HPDE6-E6E7 (cell line): ENCODE results near the gene FUT6.
"Not testable (repeated sequence)": the region's sequence is repeated elsewhere in the genome, so short reads cannot be mapped to it uniquely, and the experiment has no call there.

Source experiments
- DNase-seq: peaks from one replicate; pipeline ENCODE4 v3.0.0; 2011; ENCODE audit warnings: missing footprints; ENCODE audit errors: extremely low spot score

Gene FUT6

GRCh38 chr19:5839065-5840017, at the start of gene FUT6:
TSS of gene FUT6 (minus strand) at chr19:5839702. CDS start at chr19:5832567, 7,135 bp downstream.
- no peak for DNase-seq

DNA sequence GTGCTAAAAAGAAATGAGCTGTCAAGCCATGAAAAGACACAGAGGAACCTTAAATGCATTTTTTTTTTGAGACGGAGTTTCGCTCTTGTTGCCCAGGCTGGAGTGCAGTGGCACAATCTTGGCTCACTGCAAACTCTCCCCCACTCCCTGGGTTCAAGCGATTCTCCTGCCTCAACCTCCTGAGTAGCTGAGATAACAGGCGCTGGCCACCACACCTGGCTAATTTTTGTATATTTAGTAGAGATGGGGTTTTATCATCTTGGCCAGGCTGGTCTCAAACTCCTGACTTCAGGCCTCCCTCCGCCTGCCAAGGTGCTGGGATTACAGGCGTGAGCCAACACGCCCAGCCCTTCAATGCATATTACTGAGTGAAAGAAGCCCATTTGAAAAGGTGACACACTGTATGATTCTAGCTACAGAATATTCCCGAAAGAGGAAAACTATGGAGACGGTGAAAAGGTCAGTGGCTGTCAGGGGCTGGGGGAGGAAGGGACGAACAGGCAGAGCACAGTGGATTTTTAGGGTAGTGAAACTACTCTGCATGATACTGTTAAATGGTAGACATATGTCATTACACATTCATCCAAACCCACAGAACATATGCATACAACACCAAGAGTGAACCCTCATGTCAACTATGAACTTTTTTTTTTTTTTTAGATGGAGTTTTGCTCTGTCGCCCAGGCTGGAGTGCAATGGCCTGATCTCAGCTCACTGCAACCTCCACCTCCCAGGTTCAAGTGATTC, 44.7 kb upstream of the FUT6 start:
- not testable (repeated sequence) for DNase-seq

- not testable (repeated sequence) for DNase-seq
Measured at GRCh38 chr19:5883157-5883873, 43.8 kb upstream of the FUT6 start.

DNA sequence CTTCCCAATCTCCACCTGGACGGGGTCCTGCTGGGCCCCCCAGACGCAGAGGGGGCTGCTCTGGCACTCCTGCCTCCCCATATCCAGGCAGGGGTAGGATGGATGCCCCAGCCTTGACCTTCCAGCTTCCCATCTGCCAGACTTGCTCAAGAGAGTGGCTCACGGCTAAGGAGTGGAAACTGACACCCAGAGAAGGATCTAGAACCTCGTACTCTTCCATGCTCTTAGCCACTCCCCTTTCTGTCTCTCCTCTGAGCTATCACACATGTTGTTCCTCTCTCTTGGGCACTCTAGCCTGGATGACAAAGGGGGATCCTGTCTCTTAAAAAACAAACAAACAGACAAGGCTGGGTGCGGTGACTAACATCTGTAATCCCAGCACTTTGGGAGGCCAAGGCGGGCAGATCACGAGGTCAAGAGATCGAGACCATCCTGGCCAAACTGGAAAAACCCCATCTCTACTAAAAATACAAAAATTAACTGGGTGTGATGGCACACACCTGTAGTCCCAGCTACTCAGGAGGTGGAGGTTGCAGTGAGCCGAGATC, 43.0 kb upstream of the FUT6 start:
- no peak for DNase-seq

GRCh38 chr19:5881543-5882299, 42.2 kb upstream of the FUT6 start:
- no peak for DNase-seq

DNA sequence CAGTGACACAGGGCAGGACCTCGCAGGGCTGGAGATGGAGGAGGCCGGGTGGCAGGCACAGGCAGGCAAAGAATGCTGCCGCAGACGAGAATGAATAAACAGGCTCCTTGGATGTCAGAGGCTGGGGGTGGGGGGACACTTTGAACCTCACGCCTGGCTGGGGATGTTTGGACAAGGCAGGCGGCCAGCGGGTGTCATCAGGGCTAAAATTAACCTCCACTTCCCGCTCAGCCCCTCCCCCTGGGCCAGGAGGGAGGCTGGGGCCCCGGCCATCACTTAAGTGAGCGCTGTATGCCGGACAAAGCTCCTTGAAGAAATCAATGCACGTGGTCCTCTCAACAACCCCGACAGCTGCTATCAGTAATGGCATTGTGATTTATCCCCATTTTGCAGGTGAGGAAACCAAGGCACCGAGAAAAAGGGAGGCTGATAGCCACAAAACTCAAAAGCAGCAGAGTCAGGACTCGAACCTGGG, 41.1 kb upstream of the FUT6 start:
- DNase-seq, result peak; percentile 54

DNA sequence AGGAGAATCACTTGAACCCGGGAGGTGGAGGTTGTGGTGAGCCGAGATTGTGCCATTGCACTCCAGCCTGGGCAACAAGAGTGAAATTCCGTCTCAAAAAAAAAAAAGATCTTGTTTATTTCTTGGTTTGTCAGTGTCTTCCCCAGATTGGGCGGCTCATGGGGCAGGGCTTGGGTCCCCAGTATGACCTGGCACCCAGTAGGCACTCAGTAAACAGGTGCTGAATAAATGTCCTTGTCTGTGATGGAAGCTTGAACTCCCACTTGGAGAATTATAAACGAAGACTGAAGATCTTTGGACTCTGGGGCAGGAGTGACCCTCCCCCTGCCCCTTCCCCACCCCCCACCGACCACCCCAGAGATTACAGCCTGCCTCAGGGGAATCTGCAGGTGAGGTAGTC, 40.7 kb upstream of the FUT6 start:
- no peak for DNase-seq

DNA sequence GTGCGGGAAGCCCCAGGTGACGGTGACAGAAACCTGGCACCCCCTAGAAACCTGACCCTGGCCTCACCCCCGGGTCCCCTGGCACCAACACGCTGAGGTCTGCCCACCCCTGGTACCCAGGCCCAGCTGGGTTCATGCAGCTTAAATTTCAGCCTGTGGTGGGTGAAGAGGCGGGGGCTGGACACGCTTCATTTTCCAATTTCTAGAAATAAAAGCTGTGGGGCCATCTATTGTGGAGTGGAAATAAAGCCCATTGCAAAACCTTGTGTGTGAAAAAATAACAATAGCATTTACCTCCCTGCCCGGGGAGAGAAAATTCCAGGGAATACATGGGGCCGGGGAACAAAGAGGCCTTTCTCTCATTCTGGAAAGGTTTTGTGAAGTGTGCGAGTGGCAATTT, 38.4 kb upstream of the FUT6 start:
- no peak for DNase-seq

DNA sequence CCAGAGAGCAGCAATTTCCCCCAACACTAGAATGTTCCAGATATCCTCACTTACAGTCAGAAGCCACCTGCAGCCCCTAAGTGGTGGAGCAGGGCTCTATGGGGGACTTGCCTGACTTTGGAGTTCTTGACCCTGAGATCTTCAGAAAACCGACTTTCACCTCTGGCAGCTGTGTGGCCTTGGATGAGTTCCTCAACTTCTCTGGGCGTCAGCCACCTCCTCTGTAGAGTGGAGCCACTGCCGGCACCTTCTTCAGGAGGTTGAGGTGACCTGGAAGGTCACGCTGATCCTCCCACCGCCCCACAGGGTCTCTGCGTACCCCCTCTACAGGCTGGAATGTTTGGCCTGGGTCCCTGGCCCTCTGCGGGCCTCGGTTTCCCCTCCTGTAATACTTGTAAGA, 37.9 kb upstream of the FUT6 start:
- no peak for DNase-seq

GRCh38 chr19:5874496-5874895, 35.0 kb upstream of the FUT6 start:
- not testable (repeated sequence) for DNase-seq

DNA sequence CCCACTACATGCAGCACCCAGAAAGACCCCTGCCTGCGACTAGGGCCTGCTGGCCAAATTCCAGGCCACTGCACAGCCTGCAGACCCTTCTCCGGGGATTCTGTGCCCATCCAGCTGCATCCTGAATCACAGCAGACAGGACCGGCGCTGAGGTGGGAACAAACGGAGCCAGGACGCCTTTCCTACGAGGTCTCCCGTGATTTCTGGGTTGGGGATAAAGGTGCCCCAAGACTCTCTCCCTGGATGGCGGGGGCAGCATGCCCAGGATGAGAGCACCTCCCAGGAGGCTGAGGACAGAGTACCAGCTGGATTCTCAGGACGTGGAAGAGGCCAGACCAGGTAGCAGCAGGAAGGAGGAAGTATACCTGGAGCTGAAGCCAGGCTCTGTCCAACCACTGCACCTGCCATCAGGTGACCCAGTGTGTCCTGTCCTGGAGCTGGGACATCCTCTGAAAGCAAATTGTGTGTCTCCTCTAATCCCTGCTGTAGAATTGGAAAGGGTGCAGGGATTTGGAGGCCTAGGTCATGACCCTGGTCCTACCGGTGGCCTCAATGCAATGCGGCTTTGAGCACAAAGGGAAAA, 34.2 kb upstream of the FUT6 start:
- no peak for DNase-seq

GRCh38 chr19:5870986-5871394, 31.5 kb upstream of the FUT6 start:
- DNase-seq, result no peak

- no peak for DNase-seq
Measured at GRCh38 chr19:5867201-5868136, 28.0 kb upstream of the FUT6 start.

DNA sequence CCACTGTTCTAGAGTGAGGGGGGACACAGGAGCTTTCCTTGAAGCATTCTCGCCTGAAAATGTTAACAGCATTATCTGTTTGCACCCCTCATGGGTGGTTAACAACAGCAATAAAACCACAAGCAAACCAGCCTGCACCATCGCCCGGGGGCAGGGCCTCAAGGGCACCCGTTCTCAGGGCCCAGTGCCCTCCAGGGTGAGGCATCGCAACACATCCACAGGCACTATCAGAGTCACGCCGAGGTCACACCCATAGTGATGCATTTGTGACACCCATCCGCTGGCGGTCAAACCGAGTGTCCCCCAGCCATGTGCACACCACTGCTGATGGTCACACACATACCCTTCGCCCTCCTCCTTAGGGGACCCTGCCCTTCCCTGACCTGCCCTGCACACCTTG, 26.3 kb upstream of the FUT6 start:
- no peak for DNase-seq

- no peak for DNase-seq
Measured at GRCh38 chr19:5864725-5865486, 25.4 kb upstream of the FUT6 start.

DNA sequence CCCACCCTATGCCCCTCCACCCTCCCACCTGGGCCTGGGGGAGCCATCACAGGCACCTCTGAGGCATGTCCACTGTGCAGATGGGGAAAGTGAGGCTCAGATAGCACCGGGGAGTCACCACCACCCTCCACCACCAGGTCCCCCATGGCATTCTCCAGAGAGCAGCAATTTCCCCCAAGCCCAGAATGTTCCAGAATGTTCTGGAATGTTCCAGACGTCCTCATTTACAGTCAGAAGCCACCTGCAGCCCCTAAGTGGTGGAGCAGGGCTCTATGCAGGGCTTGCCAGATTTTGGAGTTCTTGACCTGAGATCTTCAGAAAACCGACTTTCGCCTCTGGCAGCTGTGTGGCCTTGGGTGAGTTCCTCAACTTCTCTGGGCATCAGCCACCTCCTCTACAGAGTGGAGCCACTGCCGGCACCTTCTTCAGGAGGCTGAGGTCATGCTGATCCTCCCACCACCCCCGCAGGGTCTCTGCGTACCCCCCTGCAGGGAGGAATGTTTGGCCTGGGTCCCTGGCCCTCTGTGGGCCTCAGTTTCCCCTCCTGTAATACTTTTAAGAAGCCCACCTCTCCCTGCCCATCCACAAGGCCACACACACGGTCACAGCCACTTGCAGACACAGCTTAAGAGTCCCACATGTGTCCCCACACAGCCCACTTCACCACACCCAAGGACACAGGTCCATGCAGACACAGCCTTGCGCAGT, 24.7 kb upstream of the FUT6 start:
- no peak for DNase-seq

DNA sequence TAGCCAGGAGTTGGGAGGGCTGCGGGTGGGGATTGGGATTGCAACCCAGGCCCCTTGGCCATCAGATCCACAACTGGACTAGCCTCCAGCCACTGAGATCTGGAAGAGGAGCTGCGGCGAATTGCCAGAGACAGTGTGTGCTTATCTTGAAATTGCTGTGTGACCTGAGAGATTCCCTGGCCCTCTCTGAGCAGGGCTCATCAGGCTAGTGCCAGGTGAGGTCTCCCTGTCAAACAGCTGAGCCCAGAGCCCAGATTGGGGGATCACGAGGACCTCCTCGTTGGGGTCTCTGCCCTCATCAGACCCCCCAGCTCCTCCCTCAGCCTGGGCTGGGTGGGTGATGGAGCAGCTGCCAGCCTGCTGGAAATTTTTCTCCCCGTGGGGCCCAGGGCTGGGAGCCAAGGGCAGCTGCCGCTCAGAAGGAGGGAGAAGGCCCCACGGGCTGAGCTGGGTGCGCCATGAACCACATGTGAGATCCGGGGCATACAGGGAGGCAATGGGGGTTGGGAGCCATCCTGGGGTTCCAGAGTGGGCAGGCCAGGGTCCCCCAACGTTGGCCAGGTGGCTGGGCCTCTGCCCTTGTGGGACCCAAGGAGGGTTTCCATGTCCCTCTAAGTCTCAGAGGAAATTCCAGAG, 23.6 kb upstream of the FUT6 start:
- DNase-seq, result no peak
